Measurements from ENCODE around the gene HTT. TPM values are rescaled to one million over a fixed set of nuclear protein-coding genes. Genes with fewer than 3 reads are reported as not detected.
A peak's percentile ranks its signal among the peaks of the same experiment; 100 is the strongest.

Gene HTT
- total and polyA plus RNA-seq, 4 experiments from 2014 or later = 0.57 to 67.7 (median 33.5) TPM

GRCh38 chr4:3223956-3224748 lies 149.7 kb downstream of the HTT start:
- Histone ChIP-seq H3K27ac (ENCODE audit: low read depth, low read length) (no peak overlapping the region), H3K4me1 (ENCODE audit: insufficient read depth, low read length) (no peaks in the 10 kb centered on the region), H3K4me3 (ENCODE audit: low read length in 2 of 2) (no peak overlapping the region), H3K9me3 (ENCODE audit: control insufficient read depth in 1 of 2, low read length in 2 of 2) (no peaks in the 10 kb centered on the region), H3K36me3 (ENCODE audit: insufficient read depth, low read length) (peaks cover 58% of the 10 kb centered on the region), H3K27me3 (ENCODE audit: insufficient read depth, low read length) (no peaks in the 10 kb centered on the region)
- intact Hi-C loops (cut with micrococcal nuclease) = no loop called here
- DNase-seq = no peak
- peaks cover 51 to 69% of the 10 kb centered on the region in 2 donors for H3K36me3 Mint-ChIP-seq
- peak overlapping the region in 1 of 7 donors; percentile 36 for H3K27ac Mint-ChIP-seq
- CTCF ChIA-PET (ENCODE audit: partially characterized antibody) = interaction anchor here (1.0 to 1.2 kb wide), 3 partner anchors 14 to 31 kb away, joined by 3 read pairs; no protein-coding TSS in a partner anchor
- H3K27me3 Mint-ChIP-seq = no peaks in the 10 kb centered on the region
- H3K4me1 Mint-ChIP-seq = peaks cover 0 to 7% (median 3%) of the 10 kb centered on the region in 4 donors
- H3K4me3 Mint-ChIP-seq = no peak overlapping the region
- H3K9me3 Mint-ChIP-seq = no peaks in the 10 kb centered on the region
- POLR2A ChIA-PET (ENCODE audit: partially characterized antibody) = interaction anchor here (1.6 kb wide), 1 partner anchor 21 kb away, joined by 4 read pairs; no protein-coding TSS in a partner anchor

- H3K9me3 ChIP-seq (ENCODE audit: control insufficient read depth in 1 of 2, low read length in 2 of 2) = no peaks in the 10 kb centered on the region
- Mint-ChIP-seq H3K27ac (peak overlapping the region in 1 of 7 donors; percentile 65), H3K4me3 (no peak overlapping the region), H3K27me3 (no peaks in the 10 kb centered on the region), H3K9me3 (no peaks in the 10 kb centered on the region), H3K36me3 (peaks cover 59 to 69% of the 10 kb centered on the region in 2 donors), H3K4me1 (peaks cover 0 to 3% (median 1%) of the 10 kb centered on the region in 4 donors)
- no peaks in the 10 kb centered on the region for H3K27me3 ChIP-seq (ENCODE audit: insufficient read depth, low read length)
- intact Hi-C loops (cut with micrococcal nuclease) = no loop called here
- no peak overlapping the region for H3K27ac ChIP-seq (ENCODE audit: low read depth, low read length)
- DNase-seq = no peak
- ChIA-PET POLR2A (ENCODE audit: partially characterized antibody) (interaction anchor here (1.6 kb wide), 1 partner anchor 23 kb away, joined by 4 read pairs; no protein-coding TSS in a partner anchor), CTCF (ENCODE audit: partially characterized antibody) (interaction anchor here (1.0 to 1.2 kb wide), 3 partner anchors 15 to 32 kb away, joined by 3 read pairs; no protein-coding TSS in a partner anchor)
- no peaks in the 10 kb centered on the region for H3K4me1 ChIP-seq (ENCODE audit: insufficient read depth, low read length)
- H3K36me3 ChIP-seq (ENCODE audit: insufficient read depth, low read length) = peaks cover 64% of the 10 kb centered on the region
- no peak overlapping the region for H3K4me3 ChIP-seq (ENCODE audit: low read length in 2 of 2)
These were observed 150.8 kb downstream of the HTT start for GRCh38 chr4:3225071-3225850.

GRCh38 chr4:3225936-3226335 lies 151.5 kb downstream of the HTT start:
- Mint-ChIP-seq H3K9me3 (no peaks in the 10 kb centered on the region), H3K36me3 (peaks cover 60 to 73% of the 10 kb centered on the region in 2 donors), H3K27ac (peak overlapping the region in 4 of 7 donors; percentile 37 to 65 (median 51)), H3K4me1 (peaks cover 0 to 3% (median 1%) of the 10 kb centered on the region in 4 donors), H3K27me3 (no peaks in the 10 kb centered on the region), H3K4me3 (no peak overlapping the region)
- ChIA-PET POLR2A (ENCODE audit: partially characterized antibody) (interaction anchor here (1.6 kb wide), 1 partner anchor 23 kb away, joined by 4 read pairs; no protein-coding TSS in a partner anchor), CTCF (ENCODE audit: partially characterized antibody) (interaction anchor here (1.2 kb wide), 1 partner anchor 31 kb away, joined by 3 read pairs; no protein-coding TSS in a partner anchor)
- Histone ChIP-seq H3K36me3 (ENCODE audit: insufficient read depth, low read length) (peaks cover 70% of the 10 kb centered on the region), H3K9me3 (ENCODE audit: control insufficient read depth in 1 of 2, low read length in 2 of 2) (no peaks in the 10 kb centered on the region), H3K27me3 (ENCODE audit: insufficient read depth, low read length) (no peaks in the 10 kb centered on the region), H3K4me1 (ENCODE audit: insufficient read depth, low read length) (no peaks in the 10 kb centered on the region), H3K27ac (ENCODE audit: low read depth, low read length) (no peak overlapping the region), H3K4me3 (ENCODE audit: low read length in 2 of 2) (no peak overlapping the region)
- DNase-seq = no peak
- intact Hi-C loops (cut with micrococcal nuclease) = no loop called here

DNA sequence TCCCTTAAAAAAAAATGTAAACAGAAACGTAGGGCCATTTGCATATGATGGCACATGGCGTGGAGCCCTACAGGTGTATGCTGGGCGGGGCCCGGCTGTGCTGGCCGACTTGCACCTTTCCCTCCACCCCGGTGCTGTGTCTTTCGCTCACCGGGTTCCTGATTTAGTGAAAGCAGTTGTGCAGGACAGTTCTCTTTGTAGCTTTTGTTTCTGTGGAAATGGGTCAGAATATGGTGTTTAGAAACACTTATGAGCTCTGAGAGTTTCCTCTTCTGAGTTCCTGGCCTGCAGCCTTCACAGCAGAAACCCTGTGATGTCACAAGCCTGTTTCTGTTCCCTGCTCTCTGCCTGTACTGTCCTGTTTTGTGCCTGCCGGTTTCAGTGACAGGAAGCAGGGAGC lies 152.0 kb downstream of the HTT start:
- H3K4me3 Mint-ChIP-seq = no peak overlapping the region
- ChIA-PET CTCF (ENCODE audit: partially characterized antibody) (interaction anchor here (1.2 kb wide), 1 partner anchor 31 kb away, joined by 3 read pairs; no protein-coding TSS in a partner anchor), POLR2A (ENCODE audit: partially characterized antibody) (no interaction called here)

GRCh38 chr4:3226944-3227343 lies 152.5 kb downstream of the HTT start:
- Histone ChIP-seq H3K4me1 (ENCODE audit: insufficient read depth, low read length) (no peaks in the 10 kb centered on the region), H3K4me3 (ENCODE audit: low read length in 2 of 2) (no peak overlapping the region), H3K9me3 (ENCODE audit: control insufficient read depth in 1 of 2, low read length in 2 of 2) (no peaks in the 10 kb centered on the region), H3K27me3 (ENCODE audit: insufficient read depth, low read length) (no peaks in the 10 kb centered on the region), H3K27ac (ENCODE audit: low read depth, low read length) (no peak overlapping the region), H3K36me3 (ENCODE audit: insufficient read depth, low read length) (peaks cover 73% of the 10 kb centered on the region)
- H3K27me3 Mint-ChIP-seq = no peaks in the 10 kb centered on the region
- peaks cover 0 to 5% (median under 1%) of the 10 kb centered on the region in 4 donors for H3K4me1 Mint-ChIP-seq
- ChIA-PET POLR2A (ENCODE audit: partially characterized antibody) (no interaction called here), CTCF (ENCODE audit: partially characterized antibody) (no interaction called here)
- H3K27ac Mint-ChIP-seq = no peak overlapping the region
- DNase-seq = no peak
- intact Hi-C loops (cut with micrococcal nuclease) = no loop called here
- H3K9me3 Mint-ChIP-seq = no peaks in the 10 kb centered on the region
- no peak overlapping the region for H3K4me3 Mint-ChIP-seq
- peaks cover 58 to 73% of the 10 kb centered on the region in 2 donors for H3K36me3 Mint-ChIP-seq

More for the DNA sequence above, 152.0 kb downstream of the HTT start:
- H3K27ac Mint-ChIP-seq = no peak overlapping the region
- H3K4me1 Mint-ChIP-seq = peaks cover 0 to 2% (median under 1%) of the 10 kb centered on the region in 4 donors
- H3K9me3 ChIP-seq (ENCODE audit: control insufficient read depth in 1 of 2, low read length in 2 of 2) = no peaks in the 10 kb centered on the region
- H3K4me3 ChIP-seq (ENCODE audit: low read length in 2 of 2) = no peak overlapping the region
- H3K9me3 Mint-ChIP-seq = no peaks in the 10 kb centered on the region
- no peaks in the 10 kb centered on the region for H3K27me3 ChIP-seq (ENCODE audit: insufficient read depth, low read length)
- peaks cover 73% of the 10 kb centered on the region for H3K36me3 ChIP-seq (ENCODE audit: insufficient read depth, low read length)
- intact Hi-C loops (cut with micrococcal nuclease) = no loop called here
- no peaks in the 10 kb centered on the region for H3K4me1 ChIP-seq (ENCODE audit: insufficient read depth, low read length)
- peaks cover 58 to 73% of the 10 kb centered on the region in 2 donors for H3K36me3 Mint-ChIP-seq
- no peak overlapping the region for H3K27ac ChIP-seq (ENCODE audit: low read depth, low read length)
- DNase-seq = no peak
- H3K27me3 Mint-ChIP-seq = no peaks in the 10 kb centered on the region

GRCh38 chr4:3227878-3228675 lies 153.6 kb downstream of the HTT start:
- intact Hi-C loops (cut with micrococcal nuclease) = no loop called here
- ChIA-PET CTCF (ENCODE audit: partially characterized antibody) (no interaction called here), POLR2A (ENCODE audit: partially characterized antibody) (interaction anchor here (0.5 kb wide), 1 partner anchor 145 kb away, joined by 3 read pairs; no protein-coding TSS in a partner anchor)
- Mint-ChIP-seq H3K36me3 (peaks cover 54 to 71% of the 10 kb centered on the region in 2 donors), H3K27me3 (no peaks in the 10 kb centered on the region), H3K27ac (peak overlapping the region in 1 of 7 donors; percentile 85), H3K4me1 (peaks cover 0 to 5% (median 0%) of the 10 kb centered on the region in 4 donors), H3K4me3 (no peak overlapping the region), H3K9me3 (no peaks in the 10 kb centered on the region)
- Histone ChIP-seq H3K27ac (ENCODE audit: low read depth, low read length) (no peak overlapping the region), H3K36me3 (ENCODE audit: insufficient read depth, low read length) (peaks cover 66% of the 10 kb centered on the region), H3K27me3 (ENCODE audit: insufficient read depth, low read length) (no peaks in the 10 kb centered on the region), H3K9me3 (ENCODE audit: control insufficient read depth in 1 of 2, low read length in 2 of 2) (no peaks in the 10 kb centered on the region), H3K4me1 (ENCODE audit: insufficient read depth, low read length) (no peaks in the 10 kb centered on the region), H3K4me3 (ENCODE audit: low read length in 2 of 2) (no peak overlapping the region)
- DNase-seq = no peak

Data from CD4-positive, alpha-beta memory T cell (primary cell).